ENCODE measurements around the gene C16orf78.

The C16orf78 gene

DNA sequence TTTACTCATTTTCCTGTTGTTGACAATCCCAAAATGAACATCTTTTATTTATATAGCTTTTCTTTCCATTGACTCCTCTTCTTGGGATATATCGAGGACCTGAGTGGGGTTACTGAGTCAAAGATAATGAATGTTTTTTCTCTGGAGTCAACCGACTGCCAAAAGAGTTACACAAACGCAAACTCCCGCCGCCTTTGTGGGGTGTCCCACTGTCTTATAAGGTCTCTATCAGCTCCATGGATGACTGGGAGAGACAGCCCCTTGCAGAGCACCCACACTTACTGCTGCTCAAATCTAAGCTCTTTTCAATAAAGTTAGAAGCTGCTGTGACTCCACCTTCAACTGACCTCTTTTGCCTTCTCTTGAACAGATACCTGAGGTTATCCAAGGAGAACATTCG lies 25.2 kb downstream of the C16orf78 start:
- no peak for DNase-seq

DNA sequence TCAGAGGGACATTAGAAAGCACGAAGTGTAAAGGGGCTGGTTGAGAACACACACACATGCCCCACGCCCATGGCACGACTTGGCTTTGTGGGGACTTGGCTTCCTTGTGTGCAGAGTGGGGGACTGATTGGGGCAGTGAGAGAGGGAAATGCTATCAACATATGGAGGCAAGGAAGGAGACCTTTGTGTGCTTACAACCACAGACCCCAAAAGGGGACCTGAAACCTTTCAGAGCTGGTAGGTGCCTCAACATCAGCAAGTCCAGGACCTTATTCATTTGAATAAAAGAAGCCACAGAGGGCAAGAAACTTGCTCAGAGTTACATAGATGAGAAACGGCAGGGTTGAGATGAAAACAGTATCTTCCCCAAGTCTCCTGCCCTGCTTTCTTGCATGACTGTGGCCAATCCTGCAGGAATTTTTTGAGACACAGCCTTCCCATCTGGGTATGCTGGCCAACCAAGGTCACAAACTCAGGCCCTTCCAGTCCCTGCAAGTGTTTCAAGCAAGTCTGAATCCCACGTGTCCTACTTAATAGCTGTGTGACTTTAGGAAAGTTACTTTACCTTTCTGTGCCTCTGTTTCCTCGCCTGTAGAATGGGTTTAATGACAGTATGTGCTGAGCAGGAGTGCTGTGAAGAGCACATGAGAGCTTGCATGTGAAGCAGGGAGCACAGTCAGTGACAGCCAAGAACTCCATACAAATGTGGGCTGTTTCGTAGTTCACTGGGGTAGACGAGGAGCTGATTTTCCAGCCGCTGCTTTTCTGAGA lies 26.2 kb downstream of the C16orf78 start:
- no peak for DNase-seq

DNA sequence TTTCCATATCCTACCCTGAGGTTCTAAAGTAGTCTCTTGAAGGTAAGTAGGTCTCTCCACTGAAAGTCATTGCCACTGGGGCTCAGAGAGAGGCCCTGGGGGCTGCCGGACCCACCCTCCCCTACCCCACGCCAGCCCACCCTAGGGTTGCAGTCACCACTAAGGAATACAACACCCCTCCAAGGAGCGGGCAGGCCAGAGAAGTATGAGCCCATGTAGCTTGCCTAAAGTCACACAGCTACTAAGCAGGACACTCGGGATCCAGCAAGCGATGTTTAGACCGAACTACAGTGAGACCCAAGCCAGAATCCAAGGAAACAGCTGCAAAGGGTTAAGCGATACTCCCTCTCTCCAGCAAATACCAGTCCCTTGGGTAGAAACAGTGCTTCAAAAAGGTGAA lies 27.0 kb downstream of the C16orf78 start:
- no peak for DNase-seq

- DNase-seq, result no peak
These were observed 31.5 kb downstream of the C16orf78 start for GRCh38 chr16:49405123-49405522.

DNA sequence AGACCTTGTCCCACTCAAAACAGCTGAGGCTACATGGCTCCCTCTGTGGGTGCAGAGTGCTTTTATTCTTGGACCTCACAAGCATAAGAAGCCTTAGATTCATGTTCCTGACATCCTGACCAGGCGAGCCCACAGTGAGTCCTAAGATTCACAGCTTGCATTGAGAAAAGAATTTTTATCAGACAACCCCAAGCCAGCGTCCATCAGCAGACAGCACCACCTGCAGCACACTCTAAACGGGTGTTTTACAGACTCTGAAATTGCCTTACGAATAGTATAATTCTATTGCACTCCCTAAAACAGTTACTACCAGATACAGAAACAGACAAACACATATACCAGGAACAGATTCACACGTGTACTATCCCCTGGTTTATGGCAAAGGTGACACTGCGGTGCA lies 31.9 kb downstream of the C16orf78 start:
- no peak for DNase-seq

DNA sequence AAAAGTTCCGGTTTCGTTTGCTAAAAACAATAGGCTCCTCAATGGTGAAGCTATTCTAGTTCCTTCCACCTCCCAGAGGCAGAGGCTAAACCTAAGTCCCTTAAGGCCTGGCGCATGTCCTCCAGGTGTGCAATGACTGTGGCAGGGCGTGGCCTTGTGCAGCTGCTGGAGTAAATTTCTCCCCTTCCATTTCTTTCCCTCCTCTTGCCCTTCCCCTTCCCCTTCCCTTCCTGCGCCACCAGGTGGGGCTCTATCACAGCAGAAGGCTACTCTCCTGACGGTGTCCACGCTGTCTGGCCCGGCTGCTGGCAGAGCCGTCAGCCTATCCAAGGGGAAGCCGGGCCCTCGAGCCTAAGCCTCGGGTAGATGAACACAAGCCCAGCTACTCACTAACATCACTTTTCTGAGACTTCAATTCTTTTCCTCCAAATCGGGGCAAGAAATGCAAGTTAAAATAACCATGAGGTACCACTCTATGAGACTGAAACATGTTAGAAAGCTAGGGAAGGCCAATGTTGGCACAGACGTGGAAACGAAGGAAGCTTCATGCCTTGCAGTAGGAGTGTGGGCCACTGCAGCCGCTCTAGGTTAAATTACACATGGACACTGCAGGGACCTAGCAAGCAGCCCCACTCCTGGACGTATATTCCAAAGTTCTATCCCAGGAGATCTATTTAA lies 34.4 kb downstream of the C16orf78 start:
- DNase-seq, result peak; percentile 42

DNA sequence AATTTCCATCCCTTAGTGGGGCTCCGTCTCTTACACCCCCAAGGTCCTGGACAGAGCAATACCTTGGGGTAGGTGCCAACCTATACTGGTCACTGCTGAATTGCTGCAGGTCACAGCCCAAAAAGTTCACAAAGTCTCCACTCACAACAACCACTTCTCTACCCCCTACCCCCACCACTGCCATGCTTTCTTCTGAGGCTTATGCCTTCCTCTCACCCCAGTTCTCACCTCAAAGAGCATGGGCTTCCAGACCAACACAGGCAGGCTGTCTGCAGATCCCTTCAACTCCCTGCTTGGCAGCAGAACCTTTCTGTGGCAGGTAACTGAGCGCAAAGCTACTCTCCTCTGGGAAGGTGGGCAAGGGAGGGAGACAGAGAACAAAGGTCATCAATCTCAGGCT lies 35.5 kb downstream of the C16orf78 start:
- no peak for DNase-seq

GRCh38 chr16:49410226-49410625 lies 36.6 kb downstream of the C16orf78 start:
- no peak for DNase-seq

DNA sequence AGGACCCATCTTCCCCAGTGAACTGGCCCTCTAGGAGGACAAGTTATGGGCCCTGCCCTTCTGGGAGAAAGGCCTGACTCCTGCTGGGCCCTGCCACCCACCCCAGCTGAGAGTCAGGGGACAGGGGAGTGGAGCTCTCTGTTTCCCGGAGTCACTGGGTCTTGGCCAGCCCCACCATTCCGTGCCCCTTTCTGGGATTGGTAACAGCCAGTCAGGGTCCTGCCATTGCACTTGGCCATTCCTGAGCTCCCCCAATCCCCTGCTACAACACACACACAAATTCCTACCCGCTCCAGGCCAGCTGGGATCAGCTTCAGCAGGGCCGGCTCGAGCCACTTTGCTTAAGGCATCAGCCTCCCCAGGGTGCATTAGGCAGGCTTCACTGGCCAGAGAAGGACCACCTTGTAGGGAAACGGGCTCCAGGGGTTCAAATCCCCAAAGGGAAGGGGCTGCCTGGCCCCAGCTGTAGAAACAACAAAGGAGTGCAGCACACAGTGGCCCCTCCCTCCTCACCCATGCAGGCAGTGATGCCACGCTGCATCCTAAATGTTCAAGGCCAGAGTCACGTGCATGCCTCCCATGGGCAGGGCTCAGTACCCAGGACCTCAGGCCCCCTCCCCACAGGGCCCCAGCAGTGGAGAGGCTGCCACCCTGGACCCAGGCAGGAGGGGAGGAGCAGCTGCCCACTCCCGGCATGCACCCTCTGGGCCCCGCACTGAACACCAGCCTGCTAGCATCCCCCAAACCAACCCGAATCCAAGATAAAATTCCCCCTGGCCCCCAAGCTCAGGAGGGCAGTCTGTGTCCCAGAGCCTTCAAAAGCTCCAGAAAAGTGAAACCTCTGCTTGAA lies 37.7 kb downstream of the C16orf78 start:
- no peak for DNase-seq

- DNase-seq, result no peak
These were observed 41.1 kb downstream of the C16orf78 start for GRCh38 chr16:49414671-49415070.

GRCh38 chr16:49415083-49415482 lies 41.5 kb downstream of the C16orf78 start:
- DNase-seq, result no peak

GRCh38 chr16:49416001-49416675 lies 42.5 kb downstream of the C16orf78 start:
- DNase-seq, result no peak

GRCh38 chr16:49417354-49417753 lies 43.8 kb downstream of the C16orf78 start:
- no peak for DNase-seq

- no peak for DNase-seq
These were observed 45.4 kb downstream of the C16orf78 start for GRCh38 chr16:49419006-49419405.

DNA sequence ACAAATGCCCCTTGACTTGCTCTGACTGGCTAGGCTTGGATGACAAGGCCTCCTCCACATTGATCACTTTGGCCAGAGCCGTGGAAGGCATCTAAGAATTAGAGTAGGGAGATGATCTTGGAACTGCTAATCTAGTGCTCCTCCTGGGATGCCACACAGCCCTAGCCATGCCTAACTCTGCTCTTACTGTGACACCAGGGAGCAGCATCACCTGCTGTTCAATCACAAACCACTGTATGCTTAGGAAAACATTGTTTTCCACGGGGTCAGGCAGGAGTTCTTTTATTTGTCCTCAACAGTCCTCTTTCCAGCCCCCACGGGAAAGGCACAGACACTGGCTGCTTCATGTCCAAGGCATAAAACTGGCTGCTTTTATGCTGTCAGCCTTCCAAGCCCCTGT lies 46.3 kb downstream of the C16orf78 start:
- DNase-seq, result no peak

DNA sequence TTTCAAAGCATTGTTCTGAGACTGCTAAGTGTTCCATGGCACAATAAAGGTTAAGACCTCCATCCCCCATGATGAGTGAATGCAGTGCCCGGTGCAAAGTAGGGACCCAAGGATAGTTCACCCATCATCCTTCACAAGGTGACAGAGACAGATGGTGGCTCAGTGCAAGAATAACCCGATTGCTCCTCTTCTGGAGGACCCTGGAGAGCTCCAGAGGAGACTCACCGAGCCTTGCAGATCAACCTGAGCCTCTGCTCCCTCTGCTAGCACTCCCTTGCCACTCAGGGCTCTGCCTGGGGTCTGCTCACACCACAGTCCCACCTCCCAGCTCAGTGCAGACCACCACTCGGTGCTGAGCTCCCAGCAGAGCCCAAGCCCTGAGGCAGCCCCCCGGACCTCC lies 49.3 kb downstream of the C16orf78 start:
- DNase-seq, result no peak

GRCh38 chr16:49424961-49425360 lies 51.4 kb downstream of the C16orf78 start:
- DNase-seq, result no peak

DNA sequence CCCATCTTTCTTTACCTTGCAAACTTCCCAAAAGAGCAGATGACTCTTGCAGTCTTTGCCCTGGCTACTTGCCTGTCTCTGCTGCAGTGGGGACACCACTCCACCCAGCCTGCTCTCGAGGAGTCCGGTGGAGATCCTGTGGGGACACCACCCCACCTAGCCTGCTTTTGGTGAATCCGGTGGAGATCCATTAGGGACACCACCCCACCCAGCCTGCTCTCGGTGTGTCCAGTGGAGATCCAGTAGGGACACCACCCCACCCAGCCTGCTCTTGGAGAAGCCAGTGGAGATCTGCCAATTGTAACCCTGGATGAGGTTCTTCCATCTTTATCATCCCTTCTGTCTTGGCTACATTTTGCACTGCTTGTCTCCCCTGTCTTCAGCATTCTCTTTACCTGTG lies 54.2 kb downstream of the C16orf78 start:
- DNase-seq, result no peak

DNA sequence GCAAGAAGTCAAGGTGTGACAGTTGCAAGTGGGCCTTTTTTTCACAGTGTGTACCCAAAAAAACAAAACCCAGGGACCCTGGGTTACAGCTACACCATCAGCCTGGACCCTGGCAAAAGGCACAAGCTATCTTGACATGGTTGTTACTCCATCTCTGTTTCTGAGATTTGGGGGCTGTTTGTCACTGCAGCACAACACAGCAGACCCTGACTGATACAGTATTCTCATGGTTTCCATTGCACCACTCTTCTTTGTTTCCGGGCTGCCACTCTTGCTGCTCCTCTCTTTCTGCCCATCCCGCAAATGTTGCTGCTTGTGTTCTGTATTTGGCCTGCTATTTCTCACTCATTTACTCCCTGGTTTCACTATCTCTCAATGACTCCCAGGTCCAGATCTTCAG lies 55.2 kb downstream of the C16orf78 start:
- DNase-seq, result no peak

DNA sequence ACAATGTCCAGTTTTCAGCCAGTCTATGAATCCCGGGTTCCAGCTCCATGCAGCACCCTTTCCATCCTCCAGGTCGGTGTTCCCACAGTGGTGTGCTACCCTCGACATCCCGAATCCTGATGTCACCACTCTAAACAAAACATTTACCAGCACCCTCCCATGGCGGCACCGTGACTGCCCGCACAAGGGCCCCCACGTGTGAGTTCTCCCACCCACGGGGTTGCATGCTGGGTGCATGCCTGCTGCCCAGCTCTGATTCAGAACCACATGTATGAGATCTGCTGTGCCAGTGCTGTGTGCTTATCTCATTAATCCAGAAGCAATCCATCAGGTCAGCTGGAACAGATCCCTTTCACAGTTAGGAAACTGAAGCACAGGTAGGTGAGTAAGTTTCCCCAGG lies 57.4 kb downstream of the C16orf78 start:
- no peak for DNase-seq

DNA sequence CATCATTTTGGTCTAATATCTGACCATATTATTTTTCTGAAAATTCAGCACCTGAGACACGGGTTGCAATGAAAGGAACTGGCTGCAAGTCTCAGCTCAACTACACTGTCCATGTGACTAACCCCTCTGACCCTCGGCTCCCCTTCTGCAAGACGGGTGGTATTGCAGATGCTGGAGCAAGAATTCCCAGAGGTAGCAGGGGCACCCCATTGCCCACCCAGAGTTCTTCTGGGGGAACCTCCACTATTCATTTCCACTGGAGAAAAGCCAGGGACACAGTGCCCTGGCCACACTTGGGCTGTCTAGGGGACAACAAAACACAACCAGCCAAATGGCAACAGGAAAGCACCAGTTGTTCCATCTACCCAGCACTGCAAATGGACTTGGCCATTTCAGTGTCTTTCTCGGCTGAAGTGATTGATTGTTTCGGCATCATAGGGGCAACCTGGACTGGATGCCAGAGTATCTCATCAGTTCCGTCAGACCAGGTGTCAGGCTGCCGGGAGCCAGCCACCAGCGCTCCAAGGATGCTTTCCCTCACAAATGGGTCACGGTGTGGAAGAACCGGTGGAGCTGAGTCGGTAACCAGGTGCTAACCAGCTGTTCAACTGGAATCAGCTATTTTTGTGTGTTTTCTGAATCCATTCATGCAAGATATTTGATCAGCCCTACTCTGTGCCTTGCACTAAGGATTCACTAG lies 58.1 kb downstream of the C16orf78 start:
- no peak for DNase-seq

- no peak for DNase-seq
These were observed 61.1 kb downstream of the C16orf78 start for GRCh38 chr16:49434733-49435132.
